Inferior parietal cortex (tissue), 1 donor: ENCODE measurements around the gene CTPS2.

Experiments
- DNase-seq: peaks from one replicate; pipeline ENCODE4 v3.0.0-alpha.2; 2016; ENCODE audit errors: extremely low spot score

CTPS2 gene

DNA sequence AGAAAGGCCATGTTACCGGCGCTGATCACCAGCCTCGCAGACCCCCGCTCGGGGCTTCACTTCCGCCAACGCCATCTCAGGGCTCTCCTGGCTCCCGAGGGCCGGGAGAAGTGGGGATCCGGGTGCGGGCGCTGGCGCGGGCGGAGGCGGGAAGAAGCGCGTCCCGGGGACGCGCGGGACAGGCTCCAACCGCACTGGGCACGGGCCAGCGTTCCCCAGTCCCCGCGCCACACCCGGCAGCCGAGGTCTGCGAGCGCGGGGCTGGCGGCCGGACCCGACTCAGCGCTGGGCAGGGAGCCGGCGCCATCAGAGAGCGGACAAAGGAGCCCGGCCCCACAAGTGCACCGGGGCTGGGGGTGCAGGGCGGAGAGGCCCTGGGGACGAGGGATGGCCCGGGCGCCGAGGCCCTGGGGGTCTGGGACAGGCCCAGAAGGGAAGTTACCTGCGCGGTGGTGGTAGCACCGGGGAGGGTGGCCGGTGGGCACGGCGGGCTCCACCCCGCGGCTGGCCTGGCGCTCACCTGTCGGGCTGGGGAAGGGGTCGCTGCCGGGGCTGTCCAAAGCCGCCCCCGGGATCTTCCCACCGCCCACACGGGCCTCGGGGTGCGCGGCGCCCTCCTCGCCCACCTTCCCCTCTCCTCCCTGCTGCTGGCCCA is 449 bp downstream of the CTPS2 start:
- no peak for DNase-seq

DNA sequence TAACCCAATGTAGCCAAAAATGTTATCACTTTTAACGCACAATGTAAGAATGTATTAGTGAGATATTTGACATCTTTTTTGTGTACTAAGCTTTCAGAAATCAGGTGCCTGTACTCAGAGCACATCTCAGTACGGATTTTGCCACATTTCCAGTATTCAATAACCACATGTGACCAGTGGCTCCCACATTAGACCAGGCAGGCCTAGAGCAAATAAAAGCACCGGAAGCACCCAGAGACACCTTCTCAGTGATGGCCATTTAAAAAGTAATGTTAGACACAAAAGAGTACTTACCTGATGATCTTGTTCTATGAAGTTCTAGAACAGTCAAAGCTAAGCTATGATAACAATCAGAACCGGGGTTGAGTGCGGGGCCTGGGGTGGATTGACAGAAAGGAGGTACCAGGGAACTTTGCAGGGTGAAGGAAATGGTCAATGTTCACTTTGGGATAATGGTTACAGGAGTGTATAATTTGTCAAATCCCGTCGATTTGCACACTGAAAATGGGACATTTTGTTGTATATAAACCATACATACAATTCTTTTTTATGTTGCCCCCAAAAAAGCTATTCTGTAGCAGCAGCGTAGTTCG is 1.2 kb downstream of the CTPS2 start:
- peak; percentile 2 for DNase-seq

DNA sequence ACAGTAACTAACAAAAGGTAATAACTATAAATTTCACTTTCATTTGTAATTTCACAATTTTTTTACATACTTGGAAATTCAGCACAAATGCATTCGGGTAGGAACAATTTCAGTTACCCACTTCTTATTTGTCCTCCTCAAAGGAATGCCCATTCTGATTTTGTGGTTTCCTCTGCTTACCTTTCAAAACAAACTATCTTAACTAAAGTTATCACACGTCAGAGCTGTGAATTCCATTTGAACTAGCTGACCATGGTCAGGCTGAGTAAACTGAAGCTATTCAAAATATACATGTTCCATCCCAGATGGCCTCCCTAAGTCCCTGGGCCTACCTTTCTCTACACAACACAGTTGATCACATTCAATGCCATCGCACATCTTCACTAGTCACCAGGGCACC is 4.5 kb downstream of the CTPS2 start:
- no peak for DNase-seq

DNA sequence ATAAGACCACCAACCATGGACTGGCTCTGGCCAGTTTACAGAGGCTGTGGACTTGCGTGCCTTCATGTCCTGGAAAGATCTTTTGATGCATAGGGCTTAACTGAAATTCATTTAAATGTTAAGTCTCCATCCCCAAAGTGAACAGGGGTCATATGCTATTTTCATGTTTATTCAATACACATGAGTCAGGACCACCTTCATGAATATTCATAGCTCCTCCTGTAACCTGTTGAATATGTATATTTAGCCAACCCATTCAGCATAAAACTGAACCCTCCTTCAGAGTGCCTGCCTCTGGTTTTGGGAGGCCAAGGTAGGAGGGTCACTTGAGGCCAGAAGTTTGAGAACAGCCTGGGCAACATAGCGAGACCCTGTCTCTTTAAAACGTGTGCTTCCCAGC is 7.1 kb downstream of the CTPS2 start:
- DNase-seq, result no peak

DNA sequence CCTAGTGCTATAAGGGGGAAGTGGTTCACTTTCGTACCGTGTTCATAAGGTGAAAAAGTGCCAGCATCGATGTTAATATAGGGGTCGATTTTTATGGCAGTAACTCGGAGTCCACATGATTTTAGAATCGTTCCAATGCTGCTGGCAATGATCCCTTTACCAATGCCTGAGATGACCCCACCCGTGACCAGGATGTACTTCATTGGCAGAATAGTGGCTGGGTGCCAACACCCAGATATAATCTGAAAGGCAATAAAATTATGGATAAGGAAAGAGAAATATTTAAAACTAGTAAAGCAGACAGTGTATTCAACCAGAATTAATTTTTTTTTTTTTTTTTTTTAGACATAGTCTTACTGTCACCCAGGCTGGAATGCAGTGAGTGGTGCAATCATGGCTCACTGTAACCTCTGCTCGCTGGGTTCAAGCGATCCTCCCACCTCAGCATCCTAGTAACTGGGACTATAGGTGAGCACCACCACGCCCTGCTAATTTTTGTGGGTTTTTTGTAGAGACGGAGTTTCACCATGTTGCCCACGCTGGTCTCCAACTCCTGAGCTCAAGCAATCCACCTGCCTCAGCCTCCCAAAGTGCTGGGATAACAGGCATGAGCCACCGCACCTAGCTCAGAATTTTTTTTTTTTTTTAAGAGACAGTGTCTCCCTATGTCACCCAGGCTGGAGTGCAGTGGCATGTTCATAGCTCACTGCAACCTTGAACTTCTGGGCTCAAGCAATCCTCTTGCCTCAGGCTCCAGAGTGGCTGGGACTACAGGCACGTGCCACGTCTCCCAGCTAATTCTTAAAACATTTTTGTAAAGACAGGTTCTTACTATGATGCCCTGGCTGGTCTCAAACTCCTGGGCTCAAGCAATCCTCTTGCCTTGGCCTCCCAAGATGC is 9.5 kb downstream of the CTPS2 start:
- DNase-seq, result no peak

DNA sequence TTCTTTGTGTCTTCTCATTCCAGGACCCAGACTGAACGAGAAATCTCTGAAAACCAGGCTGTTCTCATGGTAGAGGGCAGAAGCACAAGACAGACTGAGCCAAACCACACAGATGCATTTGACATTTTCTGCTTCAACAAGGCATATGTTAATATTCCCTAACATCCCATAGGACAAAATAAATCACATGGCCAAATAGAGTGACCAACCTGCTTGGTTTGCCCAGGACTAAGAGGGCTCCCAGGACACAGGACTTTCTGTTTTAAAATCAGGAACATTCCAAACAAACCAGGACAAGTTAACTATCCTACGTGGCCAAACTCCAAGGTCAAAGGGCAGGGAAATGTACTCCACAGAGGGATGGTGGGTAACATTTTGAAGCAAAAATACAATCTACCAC is 11.7 kb downstream of the CTPS2 start:
- no peak for DNase-seq

DNA sequence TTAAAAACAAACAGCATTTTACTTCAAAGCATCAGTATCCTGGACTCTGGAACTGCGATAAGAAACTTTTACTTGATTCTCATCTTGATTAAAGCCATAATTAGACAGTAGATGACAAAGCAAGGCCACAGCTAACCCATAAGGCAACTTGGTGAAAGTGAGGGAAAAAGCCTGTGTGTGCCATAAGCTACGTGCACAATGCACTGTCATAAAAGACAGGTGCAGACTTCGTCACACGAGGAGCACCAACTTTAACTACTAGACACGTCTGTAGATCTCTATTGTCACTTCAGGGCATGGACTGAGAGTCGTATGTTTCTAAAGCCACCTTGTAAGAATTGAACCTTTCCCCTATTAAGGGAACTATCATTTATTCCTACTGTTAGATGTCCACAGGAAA is 13.1 kb downstream of the CTPS2 start:
- DNase-seq, result no peak

DNA sequence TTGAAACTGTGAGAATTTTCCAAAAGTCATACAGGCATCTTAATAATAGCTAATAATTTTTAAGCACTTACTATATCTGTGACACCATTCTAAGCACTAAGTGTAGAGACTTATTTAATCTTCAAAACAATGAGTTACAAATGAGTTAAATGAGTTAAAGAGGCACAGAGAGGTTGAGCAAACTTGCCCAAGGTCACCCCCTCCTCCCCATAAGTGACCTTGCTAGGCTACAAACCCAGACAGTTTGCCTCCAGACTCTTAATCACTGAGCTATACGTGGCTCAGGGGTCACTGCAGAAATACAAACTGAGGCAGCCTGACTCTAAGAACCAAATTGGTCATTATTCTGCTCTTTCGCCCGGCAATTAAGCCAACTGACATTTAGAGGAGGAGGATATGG is 15.5 kb downstream of the CTPS2 start:
- no peak for DNase-seq

DNA sequence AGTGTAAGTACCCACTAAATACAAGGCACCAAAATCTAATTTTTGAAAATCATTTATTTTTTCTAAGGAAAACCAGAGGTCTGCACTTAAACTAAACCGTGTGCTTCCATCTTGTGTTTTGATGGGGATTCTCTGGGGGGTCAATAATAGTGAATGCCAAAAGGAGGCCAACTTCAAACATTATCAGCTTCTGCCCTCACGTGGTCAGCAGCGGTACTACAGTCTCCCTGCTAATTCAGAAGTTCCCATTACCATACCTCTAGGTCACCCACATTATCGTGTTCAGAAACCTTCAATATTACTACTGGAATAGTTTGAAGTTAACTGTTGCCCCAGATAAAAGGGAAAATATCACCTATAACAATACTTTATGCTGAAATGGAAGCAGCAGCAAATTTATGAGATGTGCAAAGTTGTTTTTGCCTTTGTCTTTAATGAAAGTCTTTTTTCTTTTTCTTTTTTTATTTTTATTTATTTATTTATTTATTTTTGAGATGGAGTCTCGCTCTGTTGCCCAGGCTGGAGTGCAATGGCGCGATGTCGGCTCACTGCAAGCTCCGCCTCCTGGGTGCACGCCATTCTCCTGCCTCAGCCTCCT is 17.3 kb downstream of the CTPS2 start:
- peak; percentile 68 for DNase-seq

DNA sequence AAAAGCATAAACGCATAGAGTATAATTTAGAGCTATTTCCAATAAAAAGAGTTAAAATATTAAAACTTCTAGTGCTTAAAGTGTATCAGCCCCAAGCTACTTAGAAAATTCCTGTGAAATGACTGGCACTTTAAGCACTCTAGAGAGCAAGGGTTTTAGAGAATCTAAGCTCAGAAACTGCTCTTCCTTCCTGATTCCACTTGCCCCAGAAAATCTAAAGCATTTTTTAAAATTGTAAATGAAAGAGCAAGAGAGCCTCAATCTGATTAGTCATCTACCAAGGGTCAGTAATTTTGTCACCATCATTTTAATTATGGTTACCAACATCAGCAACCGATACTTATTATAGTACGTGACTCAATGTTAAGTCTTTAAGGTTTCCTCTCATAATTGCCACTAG is 25.0 kb downstream of the CTPS2 start:
- no peak for DNase-seq

DNA sequence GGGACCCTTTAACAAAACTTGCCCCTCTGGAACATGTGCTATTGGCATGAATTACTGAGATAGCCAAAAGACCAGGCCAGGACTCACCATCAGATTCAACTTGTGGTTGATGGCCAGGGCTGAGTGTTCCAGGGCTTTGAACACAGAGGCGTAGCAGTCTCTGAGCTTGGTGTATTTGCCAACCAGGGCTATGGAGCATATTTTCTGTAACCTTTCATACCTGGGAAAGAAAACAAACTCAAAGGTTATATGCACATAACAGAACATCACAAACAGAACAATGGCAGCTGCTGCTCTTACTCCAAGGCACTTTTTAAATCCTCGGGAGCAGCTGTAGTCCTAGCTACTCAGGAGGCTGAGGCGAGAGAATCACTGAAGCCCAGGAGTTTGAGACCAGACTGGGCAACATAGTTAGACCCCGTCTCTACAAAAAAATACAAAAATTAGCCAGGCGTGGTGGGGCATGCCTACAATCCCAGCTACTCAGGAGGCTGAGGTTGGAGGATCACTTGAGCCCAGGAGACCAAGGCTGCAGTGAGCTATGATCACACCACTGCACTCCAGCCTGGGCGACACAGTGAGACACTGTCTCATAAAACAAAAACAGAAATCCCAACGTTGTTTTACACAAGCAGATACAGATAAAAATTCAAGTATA is 29.3 kb downstream of the CTPS2 start:
- DNase-seq, result no peak

DNA sequence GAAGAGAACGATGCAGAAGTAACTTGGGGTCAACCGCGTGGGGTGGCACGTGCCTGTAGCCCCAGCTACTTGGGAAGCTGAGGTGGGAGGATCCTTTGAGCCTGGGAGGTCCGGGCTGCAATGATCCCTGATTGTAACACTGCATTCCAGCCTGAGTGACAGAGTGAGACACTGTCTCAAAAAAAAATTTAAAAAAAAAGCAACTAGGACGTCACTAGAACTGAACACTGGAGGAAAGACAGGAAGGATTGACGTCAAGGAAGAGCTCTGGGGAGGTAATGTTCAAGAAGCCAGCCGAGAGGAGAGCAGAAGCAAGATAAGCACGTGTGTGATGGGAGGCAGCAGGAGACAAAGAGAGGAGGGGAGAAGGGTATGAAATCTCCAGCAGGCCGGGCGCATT is 33.8 kb downstream of the CTPS2 start:
- DNase-seq, result no peak

DNA sequence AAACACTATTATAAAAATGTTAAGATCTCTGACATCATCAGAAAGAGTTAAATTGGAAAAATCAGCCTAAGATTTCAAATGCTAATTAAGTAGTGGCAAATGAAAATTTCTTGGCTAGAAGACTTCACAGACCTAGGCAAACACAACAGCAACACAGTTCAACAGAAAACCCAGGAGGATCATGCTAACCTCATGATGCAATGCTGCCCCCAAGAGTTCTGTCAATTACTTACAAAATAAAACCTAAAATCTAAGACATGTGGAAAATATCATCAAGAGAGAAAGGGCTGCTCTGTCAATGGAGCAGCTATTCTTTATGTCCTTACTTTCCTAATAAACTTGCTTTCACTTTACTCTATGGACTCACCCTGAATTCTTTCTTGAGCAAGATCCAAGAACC is 41.5 kb downstream of the CTPS2 start:
- peak; percentile 53 for DNase-seq

DNA sequence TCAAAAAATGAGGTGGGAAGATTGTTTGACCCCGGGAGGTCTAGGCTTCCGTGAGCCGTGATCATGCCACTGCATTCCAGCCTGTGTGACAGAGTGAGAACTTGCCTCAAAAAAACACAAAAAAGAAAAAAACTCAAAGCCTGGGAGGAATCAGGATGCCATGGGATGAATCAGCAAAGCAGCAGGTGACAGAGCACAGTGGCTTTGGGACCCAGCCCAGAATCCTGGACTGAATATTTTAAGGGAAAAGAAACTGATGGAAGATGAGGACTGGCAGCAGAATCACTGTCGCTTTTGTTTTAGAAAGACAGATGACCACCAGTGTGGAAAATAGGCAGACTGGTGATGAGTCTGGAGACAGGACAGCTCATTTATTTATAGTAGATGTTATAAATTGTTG is 45.9 kb downstream of the CTPS2 start:
- DNase-seq, result peak; percentile 13

DNA sequence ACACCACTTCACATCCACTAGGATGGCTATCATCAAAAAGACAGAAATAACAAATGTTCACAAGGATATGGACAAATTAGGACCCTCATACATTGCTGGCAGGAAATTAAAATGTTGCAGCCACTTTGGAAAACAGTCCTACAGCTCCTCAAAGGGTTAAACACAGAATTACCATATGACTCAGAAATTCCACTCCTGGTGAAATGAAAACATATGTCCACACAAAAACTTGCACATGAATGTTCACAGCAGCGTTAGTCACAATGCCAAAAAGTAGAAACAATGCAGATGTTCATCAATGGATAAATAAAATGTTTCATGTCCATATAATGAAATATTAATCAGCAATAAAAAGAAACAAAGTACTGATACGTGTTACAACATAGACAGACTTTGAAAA is 47.4 kb downstream of the CTPS2 start:
- no peak for DNase-seq

DNA sequence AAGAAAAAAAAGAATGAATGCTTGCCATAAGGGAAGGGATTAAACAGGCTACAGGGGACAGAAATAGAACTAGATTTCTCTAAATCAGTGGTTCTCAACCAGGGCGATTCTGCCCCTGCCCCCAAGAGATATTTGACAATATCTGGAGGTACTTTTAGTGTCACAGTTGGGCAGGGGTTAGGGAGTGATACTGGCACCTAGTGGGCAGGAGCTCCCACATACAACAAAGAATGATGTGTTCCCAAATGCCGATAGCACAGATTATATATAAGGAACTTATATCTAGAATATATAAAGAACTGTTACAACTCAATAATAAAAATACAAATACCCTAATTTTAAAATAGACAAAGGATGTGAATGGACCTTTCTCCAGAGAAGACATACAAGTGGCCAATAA is 47.8 kb downstream of the CTPS2 start:
- DNase-seq, result no peak

DNA sequence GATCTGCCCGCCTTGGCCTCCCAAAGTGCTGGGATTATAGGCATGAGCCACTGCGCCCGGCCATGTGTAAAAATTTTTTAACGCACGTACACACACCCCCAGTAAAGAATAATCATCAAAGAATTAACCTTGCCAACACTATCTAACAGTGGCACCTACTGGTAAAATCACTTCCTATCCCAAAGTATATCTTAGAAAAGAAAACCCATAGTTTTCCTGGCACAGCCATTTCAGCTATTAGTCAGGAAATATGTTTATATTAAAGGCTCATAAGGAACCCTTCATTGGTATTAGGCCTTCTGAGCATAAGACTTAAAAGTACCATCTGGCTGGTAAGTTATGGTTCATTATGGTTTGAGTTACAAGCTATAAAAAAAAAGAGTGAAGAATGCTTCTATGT is 48.4 kb downstream of the CTPS2 start:
- no peak for DNase-seq

DNA sequence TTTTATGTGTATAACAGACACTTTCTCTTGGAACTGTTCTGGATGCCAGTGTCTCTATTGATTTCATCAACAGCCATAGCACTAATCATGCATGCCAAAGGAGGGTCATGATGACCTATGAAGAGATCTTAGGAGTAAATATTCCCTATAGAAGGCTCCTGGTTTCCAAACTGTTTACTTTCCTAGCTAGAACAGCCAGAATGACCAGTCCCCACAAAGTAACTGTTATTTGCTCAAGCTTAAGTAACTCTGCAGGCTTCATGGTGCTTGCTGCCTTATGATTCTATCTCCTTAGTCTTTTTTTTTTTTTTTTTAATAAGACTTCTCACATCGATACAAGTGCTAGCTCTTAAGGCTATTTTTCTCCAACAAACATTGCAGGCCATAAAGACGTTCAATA is 50.1 kb downstream of the CTPS2 start:
- no peak for DNase-seq

DNA sequence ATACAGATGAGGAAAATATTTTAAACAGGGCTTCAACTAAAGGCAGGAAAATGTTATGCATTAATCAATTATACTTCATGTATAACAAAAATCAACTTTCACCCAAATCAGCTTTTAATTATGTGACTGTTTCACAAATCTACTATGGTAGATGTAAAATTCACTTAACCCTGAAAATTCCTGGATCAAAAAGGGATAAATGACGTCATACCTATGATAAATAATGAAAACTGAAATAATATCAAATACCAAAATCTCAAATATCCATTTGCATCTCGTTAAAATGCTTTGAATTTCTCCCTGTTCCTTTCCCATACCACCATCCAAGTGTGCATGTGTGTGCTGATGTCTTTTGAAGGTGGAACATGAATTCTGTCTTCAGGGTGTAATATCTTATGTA is 51.0 kb downstream of the CTPS2 start:
- no peak for DNase-seq

DNA sequence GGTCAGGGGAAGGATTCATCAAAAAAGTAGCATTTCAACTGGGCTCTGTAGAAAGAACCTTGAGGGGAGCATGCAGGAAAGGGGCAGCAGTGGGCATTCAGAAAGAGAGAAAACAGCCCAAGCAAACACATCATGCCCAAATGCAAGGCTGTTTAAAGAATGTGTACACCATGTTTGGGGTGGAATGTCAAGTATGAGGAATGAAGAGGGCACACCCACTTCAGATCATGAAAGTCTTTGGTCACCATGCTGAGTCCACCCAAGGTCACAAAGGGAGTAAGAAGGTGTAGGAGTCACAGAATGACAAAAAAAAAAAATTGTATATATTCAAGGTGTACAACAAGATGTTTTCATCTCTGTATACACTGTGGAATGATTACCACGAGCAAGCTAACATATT is 53.1 kb downstream of the CTPS2 start:
- DNase-seq, result no peak

DNA sequence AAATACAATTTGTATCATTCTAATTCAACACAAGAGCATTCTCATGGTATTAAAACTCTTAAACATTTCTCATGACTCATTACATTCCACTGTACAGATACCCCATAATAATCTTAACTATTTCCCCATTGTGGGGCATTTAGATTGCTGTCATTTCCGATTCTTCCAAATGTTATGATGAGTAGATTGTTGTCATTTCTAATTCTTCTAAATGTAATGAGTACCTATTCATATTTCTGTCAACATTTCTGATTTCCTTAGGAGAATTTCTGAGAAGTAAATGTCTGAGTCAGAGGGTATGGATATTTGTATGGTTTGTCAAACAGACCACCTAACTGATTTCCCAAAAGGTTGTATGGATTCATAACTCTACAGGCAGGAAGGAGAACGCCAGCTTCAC is 54.2 kb downstream of the CTPS2 start:
- no peak for DNase-seq

DNA sequence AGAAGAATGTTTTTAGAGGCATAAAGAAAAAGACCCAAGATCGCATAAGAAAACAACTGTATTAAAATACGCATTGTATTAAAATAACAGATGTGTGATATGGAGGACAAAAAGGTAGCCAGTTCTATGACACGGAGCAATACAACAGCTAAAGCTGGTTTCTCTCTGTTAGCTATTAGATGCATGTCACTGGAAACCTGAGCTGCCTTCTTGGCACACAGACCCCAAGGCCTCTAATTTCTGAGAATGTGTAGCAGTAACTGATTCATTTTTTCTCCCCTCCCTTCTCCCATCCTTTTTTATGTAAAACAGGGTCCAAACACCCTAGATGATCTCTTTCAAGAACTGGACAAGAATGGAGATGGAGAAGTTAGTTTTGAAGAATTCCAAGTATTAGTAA is 58.4 kb downstream of the CTPS2 start:
- no peak for DNase-seq
